ENCODE measurements around the gene LRRK1.

The LRRK1 gene, protein sequence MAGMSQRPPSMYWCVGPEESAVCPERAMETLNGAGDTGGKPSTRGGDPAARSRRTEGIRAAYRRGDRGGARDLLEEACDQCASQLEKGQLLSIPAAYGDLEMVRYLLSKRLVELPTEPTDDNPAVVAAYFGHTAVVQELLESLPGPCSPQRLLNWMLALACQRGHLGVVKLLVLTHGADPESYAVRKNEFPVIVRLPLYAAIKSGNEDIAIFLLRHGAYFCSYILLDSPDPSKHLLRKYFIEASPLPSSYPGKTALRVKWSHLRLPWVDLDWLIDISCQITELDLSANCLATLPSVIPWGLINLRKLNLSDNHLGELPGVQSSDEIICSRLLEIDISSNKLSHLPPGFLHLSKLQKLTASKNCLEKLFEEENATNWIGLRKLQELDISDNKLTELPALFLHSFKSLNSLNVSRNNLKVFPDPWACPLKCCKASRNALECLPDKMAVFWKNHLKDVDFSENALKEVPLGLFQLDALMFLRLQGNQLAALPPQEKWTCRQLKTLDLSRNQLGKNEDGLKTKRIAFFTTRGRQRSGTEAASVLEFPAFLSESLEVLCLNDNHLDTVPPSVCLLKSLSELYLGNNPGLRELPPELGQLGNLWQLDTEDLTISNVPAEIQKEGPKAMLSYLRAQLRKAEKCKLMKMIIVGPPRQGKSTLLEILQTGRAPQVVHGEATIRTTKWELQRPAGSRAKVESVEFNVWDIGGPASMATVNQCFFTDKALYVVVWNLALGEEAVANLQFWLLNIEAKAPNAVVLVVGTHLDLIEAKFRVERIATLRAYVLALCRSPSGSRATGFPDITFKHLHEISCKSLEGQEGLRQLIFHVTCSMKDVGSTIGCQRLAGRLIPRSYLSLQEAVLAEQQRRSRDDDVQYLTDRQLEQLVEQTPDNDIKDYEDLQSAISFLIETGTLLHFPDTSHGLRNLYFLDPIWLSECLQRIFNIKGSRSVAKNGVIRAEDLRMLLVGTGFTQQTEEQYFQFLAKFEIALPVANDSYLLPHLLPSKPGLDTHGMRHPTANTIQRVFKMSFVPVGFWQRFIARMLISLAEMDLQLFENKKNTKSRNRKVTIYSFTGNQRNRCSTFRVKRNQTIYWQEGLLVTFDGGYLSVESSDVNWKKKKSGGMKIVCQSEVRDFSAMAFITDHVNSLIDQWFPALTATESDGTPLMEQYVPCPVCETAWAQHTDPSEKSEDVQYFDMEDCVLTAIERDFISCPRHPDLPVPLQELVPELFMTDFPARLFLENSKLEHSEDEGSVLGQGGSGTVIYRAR (N-terminal part only)

DNA sequence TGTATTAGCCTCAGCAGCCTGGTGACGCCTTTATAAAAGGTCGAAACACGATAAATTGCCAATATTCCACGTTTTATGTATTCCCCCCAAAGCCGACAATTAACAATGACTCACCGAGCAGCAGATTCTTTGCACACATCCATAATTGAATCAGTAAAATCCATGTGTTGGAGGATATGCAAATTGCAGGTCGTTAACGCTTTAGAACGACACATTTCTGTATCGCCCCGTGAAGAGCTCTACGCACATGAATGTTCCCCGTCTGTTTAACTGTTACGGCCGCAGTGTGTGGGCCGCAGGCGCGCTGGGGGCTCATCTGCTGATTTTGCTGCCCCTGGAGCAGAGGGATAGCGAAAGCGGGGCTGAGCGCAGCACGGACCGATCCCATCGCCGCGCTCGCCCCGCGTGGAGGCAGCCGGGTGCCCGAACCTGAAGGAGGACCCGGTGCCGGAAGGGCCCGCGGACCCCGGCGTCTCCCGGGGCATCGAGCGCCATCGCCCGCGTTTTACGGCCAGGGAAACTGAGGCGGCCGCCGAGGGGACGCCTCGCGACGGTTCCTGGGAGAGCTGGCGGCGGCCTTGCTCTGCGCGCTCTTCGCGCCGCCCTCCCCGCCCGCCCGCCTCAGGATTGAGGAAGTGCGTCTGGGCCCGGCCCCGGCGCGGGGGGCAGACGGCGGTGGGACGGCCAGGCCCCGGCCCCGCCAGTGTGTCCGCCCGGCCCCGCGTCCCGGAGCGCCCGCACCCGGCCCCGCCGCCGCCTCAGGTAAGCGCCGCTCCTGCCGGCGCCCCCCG, at the start of gene LRRK1:
TSS of gene LRRK1 (plus strand) at position 668 of the 791 bp plus-strand sequence. CDS start 5,276 bp downstream, outside the sequence.
- H4K20me1 ChIP-seq (ENCODE audit: insufficient read depth, low read length): no peaks in the 10 kb centered on the region
- TF ChIP-seq EZH2 (IDR thresholded peaks at IDR 0.05; ENCODE audit: borderline replicate concordance, low read depth, low read length, severe bottlenecking) (no peak), CTCF (IDR thresholded peaks at IDR 0.05; ENCODE audit: borderline replicate concordance, extremely low read depth, low read length, poor library complexity, severe bottlenecking) (no peak)
- H3K36me3 ChIP-seq (ENCODE audit: insufficient read depth, low read length): no peaks in the 10 kb centered on the region
- no peaks in the 10 kb centered on the region for H3K79me2 ChIP-seq (ENCODE audit: insufficient read depth, low read length)
- no peak within 1 kb of the TSS for H3K9ac ChIP-seq (ENCODE audit: low read depth, low read length)
- H2AFZ ChIP-seq (ENCODE audit: low read depth, low read length): no peak within 1 kb of the TSS
- no peak for DNase-seq
- no peaks in the 10 kb centered on the region for H3K4me1 ChIP-seq (ENCODE audit: insufficient read depth, low read length)
- H3K9me3 ChIP-seq (ENCODE audit: insufficient read depth, low read length, severe bottlenecking): no peaks in the 10 kb centered on the region
- no peak for ATAC-seq (ENCODE audit: insufficient read depth, low read depth)
- H3K27ac ChIP-seq (ENCODE audit: low read length): no peak within 1 kb of the TSS
- H3K4me2 ChIP-seq (ENCODE audit: insufficient read depth, low read length): no peak within 1 kb of the TSS
- H3K4me3 ChIP-seq (ENCODE audit: low read depth in 1 of 2, low read length in 2 of 2): no peak within 1 kb of the TSS
- H3K27me3 ChIP-seq (ENCODE audit: insufficient read depth, low read length, poor library complexity): peaks cover 2% of the 10 kb centered on the region

DNA sequence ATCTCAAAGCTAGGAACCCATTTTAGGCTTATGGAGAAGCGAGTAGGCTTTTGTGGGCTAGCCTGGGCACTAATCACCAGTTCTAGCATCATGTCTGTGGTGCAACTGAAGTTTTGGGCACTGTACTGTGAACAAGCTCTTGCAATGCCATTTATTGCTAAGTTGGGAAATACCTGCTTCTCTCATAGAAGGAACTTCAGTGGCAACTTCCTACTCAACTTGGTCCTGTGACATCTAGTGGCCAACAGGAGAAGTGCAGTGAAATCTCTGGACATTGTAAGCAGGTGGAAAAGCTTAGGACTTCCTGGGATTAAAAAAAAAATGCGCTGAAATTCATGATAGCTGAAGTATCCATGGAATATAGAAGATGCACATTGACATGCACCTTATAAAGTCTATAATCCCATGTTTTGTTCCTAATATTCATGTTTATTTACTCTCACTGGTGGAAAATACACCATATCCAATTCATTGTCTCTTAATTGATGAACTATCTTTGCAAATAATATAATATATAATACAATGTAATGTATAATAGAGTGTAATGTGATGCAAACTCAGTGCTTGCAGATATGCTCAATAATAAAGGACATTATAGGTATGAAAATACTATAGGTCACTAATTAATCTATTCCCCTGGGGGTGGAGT, 46.0 kb upstream of the LRRK1 start:
- no peak overlapping the region for H2AFZ ChIP-seq (ENCODE audit: low read depth, low read length)
- no peaks in the 10 kb centered on the region for H3K36me3 ChIP-seq (ENCODE audit: insufficient read depth, low read length)
- TF ChIP-seq EZH2 (IDR thresholded peaks at IDR 0.05; ENCODE audit: borderline replicate concordance, low read depth, low read length, severe bottlenecking): no peak
- peak; percentile 87 for TF ChIP-seq CTCF (IDR thresholded peaks at IDR 0.05; ENCODE audit: borderline replicate concordance, extremely low read depth, low read length, poor library complexity, severe bottlenecking)
- no peaks in the 10 kb centered on the region for H3K4me1 ChIP-seq (ENCODE audit: insufficient read depth, low read length)
- no peak overlapping the region for H3K9ac ChIP-seq (ENCODE audit: low read depth, low read length)
- no peaks in the 10 kb centered on the region for H3K9me3 ChIP-seq (ENCODE audit: insufficient read depth, low read length, severe bottlenecking)
- no peak overlapping the region for H3K4me3 ChIP-seq (ENCODE audit: low read depth in 1 of 2, low read length in 2 of 2)
- no peaks in the 10 kb centered on the region for H4K20me1 ChIP-seq (ENCODE audit: insufficient read depth, low read length)
- no peaks in the 10 kb centered on the region for H3K79me2 ChIP-seq (ENCODE audit: insufficient read depth, low read length)
- no peak overlapping the region for H3K4me2 ChIP-seq (ENCODE audit: insufficient read depth, low read length)
- H3K27me3 ChIP-seq (ENCODE audit: insufficient read depth, low read length, poor library complexity): no peaks in the 10 kb centered on the region
- ATAC-seq (ENCODE audit: insufficient read depth, low read depth) (peak; percentile 65; the same call in 2 of the 3 replicates), DNase-seq (peak; percentile 54)
- H3K27ac ChIP-seq (ENCODE audit: low read length): no peak overlapping the region

DNA sequence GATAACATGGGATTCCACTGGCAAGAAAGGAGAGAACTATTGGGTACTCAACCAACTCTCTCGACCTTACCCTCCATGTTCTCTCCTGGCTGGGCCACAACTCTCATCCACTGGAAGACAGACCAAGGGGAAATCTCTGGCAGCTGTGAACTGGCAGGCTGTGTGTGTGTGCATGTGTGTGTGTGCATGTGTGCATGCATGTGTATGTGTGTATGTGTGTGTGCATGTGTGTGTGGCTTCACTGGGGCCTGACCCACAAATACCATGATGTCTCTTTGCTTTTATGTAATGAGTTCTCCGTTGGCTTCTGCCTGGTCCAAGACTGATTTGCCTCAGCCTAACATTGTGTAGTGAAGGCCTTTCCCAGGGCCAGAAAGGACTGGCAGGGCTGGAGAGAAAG, 43.7 kb upstream of the LRRK1 start:
- Histone ChIP-seq H3K9me3 (ENCODE audit: insufficient read depth, low read length, severe bottlenecking) (no peaks in the 10 kb centered on the region), H3K36me3 (ENCODE audit: insufficient read depth, low read length) (no peaks in the 10 kb centered on the region), H3K4me1 (ENCODE audit: insufficient read depth, low read length) (no peaks in the 10 kb centered on the region), H3K4me3 (ENCODE audit: low read depth in 1 of 2, low read length in 2 of 2) (no peak overlapping the region), H3K9ac (ENCODE audit: low read depth, low read length) (no peak overlapping the region), H4K20me1 (ENCODE audit: insufficient read depth, low read length) (no peaks in the 10 kb centered on the region), H3K4me2 (ENCODE audit: insufficient read depth, low read length) (no peak overlapping the region), H3K79me2 (ENCODE audit: insufficient read depth, low read length) (no peaks in the 10 kb centered on the region), H3K27ac (ENCODE audit: low read length) (no peak overlapping the region), H2AFZ (ENCODE audit: low read depth, low read length) (no peak overlapping the region), H3K27me3 (ENCODE audit: insufficient read depth, low read length, poor library complexity) (no peaks in the 10 kb centered on the region)
- TF ChIP-seq CTCF (IDR thresholded peaks at IDR 0.05; ENCODE audit: borderline replicate concordance, extremely low read depth, low read length, poor library complexity, severe bottlenecking): no peak
- TF ChIP-seq EZH2 (IDR thresholded peaks at IDR 0.05; ENCODE audit: borderline replicate concordance, low read depth, low read length, severe bottlenecking): no peak
- ATAC-seq (ENCODE audit: insufficient read depth, low read depth) (no peak), DNase-seq (no peak)
